IPS-18a (cell line): ENCODE data around the gene CRABP2.

ENCODE experiments used
- H3K27ac ChIP-seq: one replicate; pipeline ENCODE4 v1.5.1; 2013; ENCODE audit warnings: low read length
- H3K27me3 ChIP-seq: one replicate; pipeline ENCODE4 v1.6.1; 2013; ENCODE audit warnings: mild to moderate bottlenecking, low read length; ENCODE audit not compliant: control insufficient read depth, insufficient read depth
- H3K36me3 ChIP-seq: one replicate; pipeline ENCODE4 v1.6.1; 2013; ENCODE audit warnings: low read depth, low read length; ENCODE audit not compliant: control insufficient read depth
- H3K4me1 ChIP-seq: one replicate; pipeline ENCODE4 v1.6.1; 2013; ENCODE audit warnings: low read depth, low read length; ENCODE audit not compliant: control insufficient read depth
- H3K4me3 ChIP-seq: one replicate; pipeline ENCODE4 v1.5.1; 2013; ENCODE audit warnings: low read length
- H3K9ac ChIP-seq: one replicate; pipeline ENCODE4 v1.6.1; 2013; ENCODE audit warnings: mild to moderate bottlenecking, low read length, moderate library complexity
- H3K9me3 ChIP-seq: one replicate; pipeline ENCODE4 v1.6.1; 2013; ENCODE audit warnings: low read depth, low read length; ENCODE audit not compliant: control insufficient read depth

Gene CRABP2

GRCh38 chr1:156747742-156748669 is 42.6 kb upstream of the CRABP2 start:
- H3K36me3 ChIP-seq = peaks cover 13% of the 10 kb centered on the region
- H3K4me3 ChIP-seq = peak overlapping the region; percentile 100
- peaks cover 52% of the 10 kb centered on the region for H3K4me1 ChIP-seq
- peak overlapping the region; percentile 70 for H3K9ac ChIP-seq
- H3K27me3 ChIP-seq = no peaks in the 10 kb centered on the region
- H3K27ac ChIP-seq = peak overlapping the region; percentile 93
- no peaks in the 10 kb centered on the region for H3K9me3 ChIP-seq

GRCh38 chr1:156746728-156747631 is 41.6 kb upstream of the CRABP2 start:
- peaks cover 21% of the 10 kb centered on the region for H3K36me3 ChIP-seq
- peak overlapping the region; percentile 100 for H3K9ac ChIP-seq
- H3K4me1 ChIP-seq = peaks cover 45% of the 10 kb centered on the region
- peak overlapping the region; percentile 100 for H3K4me3 ChIP-seq
- no peaks in the 10 kb centered on the region for H3K27me3 ChIP-seq
- peak overlapping the region; percentile 100 for H3K27ac ChIP-seq
- no peaks in the 10 kb centered on the region for H3K9me3 ChIP-seq

GRCh38 chr1:156746406-156746727 is 41.0 kb upstream of the CRABP2 start:
- peak overlapping the region; percentile 85 for H3K4me3 ChIP-seq
- H3K9ac ChIP-seq = peak overlapping the region; percentile 100
- H3K9me3 ChIP-seq = no peaks in the 10 kb centered on the region
- H3K27me3 ChIP-seq = no peaks in the 10 kb centered on the region
- peaks cover 26% of the 10 kb centered on the region for H3K36me3 ChIP-seq
- H3K4me1 ChIP-seq = peaks cover 51% of the 10 kb centered on the region
- peak overlapping the region; percentile 100 for H3K27ac ChIP-seq

GRCh38 chr1:156745881-156746280 is 40.5 kb upstream of the CRABP2 start:
- Histone ChIP-seq H3K9ac (peak overlapping the region; percentile 100), H3K4me1 (peaks cover 52% of the 10 kb centered on the region), H3K4me3 (peak overlapping the region; percentile 85), H3K27ac (peak overlapping the region; percentile 100), H3K36me3 (peaks cover 26% of the 10 kb centered on the region), H3K27me3 (no peaks in the 10 kb centered on the region), H3K9me3 (no peaks in the 10 kb centered on the region)

GRCh38 chr1:156744786-156745419 is 39.5 kb upstream of the CRABP2 start:
- Histone ChIP-seq H3K9ac (no peak overlapping the region), H3K4me3 (no peak overlapping the region), H3K4me1 (peaks cover 53% of the 10 kb centered on the region), H3K27me3 (no peaks in the 10 kb centered on the region), H3K27ac (no peak overlapping the region), H3K9me3 (no peaks in the 10 kb centered on the region), H3K36me3 (peaks cover 26% of the 10 kb centered on the region)

- Histone ChIP-seq H3K36me3 (peaks cover 26% of the 10 kb centered on the region), H3K27ac (no peak overlapping the region), H3K9ac (no peak overlapping the region), H3K9me3 (no peaks in the 10 kb centered on the region), H3K4me3 (no peak overlapping the region), H3K27me3 (no peaks in the 10 kb centered on the region), H3K4me1 (peaks cover 48% of the 10 kb centered on the region)
Observed at GRCh38 chr1:156744344-156744743, 39.0 kb upstream of the CRABP2 start.

- no peaks in the 10 kb centered on the region for H3K27me3 ChIP-seq
- peaks cover 41% of the 10 kb centered on the region for H3K4me1 ChIP-seq
- peaks cover 26% of the 10 kb centered on the region for H3K36me3 ChIP-seq
Observed at GRCh38 chr1:156743367-156744302, 38.3 kb upstream of the CRABP2 start.

GRCh38 chr1:156742801-156743200 is 37.4 kb upstream of the CRABP2 start:
- Histone ChIP-seq H3K36me3 (peaks cover 26% of the 10 kb centered on the region), H3K27ac (no peak overlapping the region)

More at GRCh38 chr1:156743367-156744302, 38.3 kb upstream of the CRABP2 start:
- Histone ChIP-seq H3K4me3 (no peak overlapping the region), H3K27ac (no peak overlapping the region), H3K9me3 (no peaks in the 10 kb centered on the region), H3K9ac (no peak overlapping the region)

GRCh38 chr1:156742017-156742416 is 36.6 kb upstream of the CRABP2 start:
- Histone ChIP-seq H3K4me1 (peaks cover 26% of the 10 kb centered on the region), H3K27ac (peak overlapping the region; percentile 69), H3K9me3 (no peaks in the 10 kb centered on the region), H3K36me3 (peaks cover 26% of the 10 kb centered on the region), H3K9ac (peak overlapping the region; percentile 39), H3K4me3 (peak overlapping the region; percentile 48), H3K27me3 (no peaks in the 10 kb centered on the region)

More at GRCh38 chr1:156742801-156743200, 37.4 kb upstream of the CRABP2 start:
- H3K9me3 ChIP-seq = no peaks in the 10 kb centered on the region
- no peak overlapping the region for H3K4me3 ChIP-seq
- H3K4me1 ChIP-seq = peaks cover 33% of the 10 kb centered on the region
- no peaks in the 10 kb centered on the region for H3K27me3 ChIP-seq
- H3K9ac ChIP-seq = no peak overlapping the region

- Histone ChIP-seq H3K4me1 (peaks cover 26% of the 10 kb centered on the region), H3K4me3 (peak overlapping the region; percentile 48), H3K9me3 (no peaks in the 10 kb centered on the region), H3K27me3 (no peaks in the 10 kb centered on the region), H3K36me3 (peaks cover 26% of the 10 kb centered on the region), H3K9ac (peak overlapping the region; percentile 39), H3K27ac (peak overlapping the region; percentile 69)
Observed at GRCh38 chr1:156741481-156741983, 36.1 kb upstream of the CRABP2 start.
